ENCODE measurements around the gene PMEPA1.

GRCh38 chr20:57683881-57684807, 25.7 kb downstream of the PMEPA1 start:
- TF ChIP-seq CTCF (IDR thresholded peaks at IDR 0.05 in 2 of 3, conservative IDR thresholded peaks at IDR 0.05 in 1 of 3; ENCODE audit: control insufficient read depth in 2 of 3, extremely low read depth in 1 of 3, insufficient read depth in 1 of 3, low read depth in 3 of 3, low read length in 3 of 3), result no peak
- TF ChIP-seq, protein P1, sequence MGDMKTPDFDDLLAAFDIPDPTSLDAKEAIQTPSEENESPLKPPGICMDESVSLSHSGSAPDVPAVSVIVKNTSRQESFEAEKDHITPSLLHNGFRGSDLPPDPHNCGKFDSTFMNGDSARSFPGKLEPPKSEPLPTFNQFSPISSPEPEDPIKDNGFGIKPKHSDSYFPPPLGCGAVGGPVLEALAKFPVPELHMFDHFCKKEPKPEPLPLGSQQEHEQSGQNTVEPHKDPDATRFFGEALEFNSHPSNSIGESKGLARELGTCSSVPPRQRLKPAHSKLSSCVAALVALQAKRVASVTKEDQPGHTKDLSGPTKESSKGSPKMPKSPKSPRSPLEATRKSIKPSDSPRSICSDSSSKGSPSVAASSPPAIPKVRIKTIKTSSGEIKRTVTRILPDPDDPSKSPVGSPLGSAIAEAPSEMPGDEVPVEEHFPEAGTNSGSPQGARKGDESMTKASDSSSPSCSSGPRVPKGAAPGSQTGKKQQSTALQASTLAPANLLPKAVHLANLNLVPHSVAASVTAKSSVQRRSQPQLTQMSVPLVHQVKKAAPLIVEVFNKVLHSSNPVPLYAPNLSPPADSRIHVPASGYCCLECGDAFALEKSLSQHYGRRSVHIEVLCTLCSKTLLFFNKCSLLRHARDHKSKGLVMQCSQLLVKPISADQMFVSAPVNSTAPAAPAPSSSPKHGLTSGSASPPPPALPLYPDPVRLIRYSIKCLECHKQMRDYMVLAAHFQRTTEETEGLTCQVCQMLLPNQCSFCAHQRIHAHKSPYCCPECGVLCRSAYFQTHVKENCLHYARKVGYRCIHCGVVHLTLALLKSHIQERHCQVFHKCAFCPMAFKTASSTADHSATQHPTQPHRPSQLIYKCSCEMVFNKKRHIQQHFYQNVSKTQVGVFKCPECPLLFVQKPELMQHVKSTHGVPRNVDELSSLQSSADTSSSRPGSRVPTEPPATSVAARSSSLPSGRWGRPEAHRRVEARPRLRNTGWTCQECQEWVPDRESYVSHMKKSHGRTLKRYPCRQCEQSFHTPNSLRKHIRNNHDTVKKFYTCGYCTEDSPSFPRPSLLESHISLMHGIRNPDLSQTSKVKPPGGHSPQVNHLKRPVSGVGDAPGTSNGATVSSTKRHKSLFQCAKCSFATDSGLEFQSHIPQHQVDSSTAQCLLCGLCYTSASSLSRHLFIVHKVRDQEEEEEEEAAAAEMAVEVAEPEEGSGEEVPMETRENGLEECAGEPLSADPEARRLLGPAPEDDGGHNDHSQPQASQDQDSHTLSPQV (IDR thresholded peaks at IDR 0.05), result no peak
- no peak for TF ChIP-seq SMAD1 (IDR thresholded peaks at IDR 0.05; ENCODE audit: low read depth, partially characterized antibody)
- no peak for TF ChIP-seq POLR2AphosphoS5 (IDR thresholded peaks at IDR 0.05; ENCODE audit: low read length)
- TF ChIP-seq CEBPB (IDR thresholded peaks at IDR 0.05; ENCODE audit: borderline replicate concordance in 1 of 2, low read depth in 2 of 2, low read length in 2 of 2), result no peak
- no peak for TF ChIP-seq HDGF (IDR thresholded peaks at IDR 0.05)
- TF ChIP-seq E4F1 (IDR thresholded peaks at IDR 0.05; ENCODE audit: borderline replicate concordance, partially characterized antibody), result no peak
- TF ChIP-seq POLR2A (IDR thresholded peaks at IDR 0.05; ENCODE audit: low read depth, low read length), result no peak
- TF ChIP-seq EP300 (IDR thresholded peaks at IDR 0.05; ENCODE audit: borderline replicate concordance in 1 of 2, control insufficient read depth in 1 of 2, low read depth in 2 of 2, low read length in 2 of 2), result no peak
